ENCODE data around the gene FMNL2. TPM values are rescaled to one million over a fixed set of nuclear protein-coding genes. Genes with fewer than 3 reads are reported as not detected.

Gene FMNL2
- total RNA-seq, 4 donors from 2014 or later: 6.7 to 17.2 (median 11.5) TPM

GRCh38 chr2:152558158-152558984 is 223.4 kb downstream of the FMNL2 start:
- TF ChIP-seq POLR2A (IDR thresholded peaks at IDR 0.05): no peak
- no peak for TF ChIP-seq CTCF (IDR thresholded peaks at IDR 0.05 in 4 of 5, conservative IDR thresholded peaks at IDR 0.05 in 1 of 5)
- Histone ChIP-seq H3K4me1 (peaks cover 28 to 37% of the 10 kb centered on the region in 2 donors), H3K9me3 (no peaks in the 10 kb centered on the region), H3K27me3 (no peaks in the 10 kb centered on the region), H3K36me3 (peaks cover 0 to 9% of the 10 kb centered on the region in 2 donors), H3K4me3 (no peak overlapping the region), H3K27ac (peak overlapping the region in 2 of 4 donors; percentile 1 to 25)
- no peak for ATAC-seq
- intact Hi-C loops (cut with DNase I; ENCODE audit: low total_unique reads): no loop called here
- DNase-seq: no peak
- in situ Hi-C loops (cut with MboI; ENCODE audit: low sequenced_read_pairs in 4 of 4): loop anchor here in 2 of 4 donors (25.0 kb wide), 1 partner anchor 221 kb away; the partner anchor contains the start of gene FMNL2 (in 2 of the 2)

GRCh38 chr2:152559008-152559407 is 224.0 kb downstream of the FMNL2 start:
- DNase-seq (no peak), ATAC-seq (no peak)
- Histone ChIP-seq H3K27me3 (no peaks in the 10 kb centered on the region), H3K36me3 (peaks cover 0 to 9% of the 10 kb centered on the region in 2 donors), H3K27ac (peak overlapping the region in 1 of 4 donors; percentile 1), H3K4me1 (peaks cover 35 to 43% of the 10 kb centered on the region in 2 donors), H3K4me3 (no peak overlapping the region), H3K9me3 (no peaks in the 10 kb centered on the region)
- intact Hi-C loops (cut with DNase I; ENCODE audit: low total_unique reads) (no loop called here), in situ Hi-C loops (cut with MboI; ENCODE audit: low sequenced_read_pairs in 4 of 4) (loop anchor here in 2 of 4 donors (25.0 kb wide), 1 partner anchor 222 kb away; the partner anchor contains the start of gene FMNL2 (in 2 of the 2))
- TF ChIP-seq CTCF (IDR thresholded peaks at IDR 0.05 in 4 of 5, conservative IDR thresholded peaks at IDR 0.05 in 1 of 5) (no peak), POLR2A (IDR thresholded peaks at IDR 0.05) (no peak)

- Histone ChIP-seq H3K27me3 (no peaks in the 10 kb centered on the region), H3K9me3 (no peaks in the 10 kb centered on the region), H3K27ac (no peak overlapping the region), H3K4me1 (peaks cover 39 to 42% of the 10 kb centered on the region in 2 donors), H3K4me3 (no peak overlapping the region), H3K36me3 (peaks cover 0 to 9% of the 10 kb centered on the region in 2 donors)
- in situ Hi-C loops (cut with MboI; ENCODE audit: low sequenced_read_pairs in 4 of 4): loop anchor here in 2 of 4 donors (25.0 kb wide), 1 partner anchor 223 kb away; the partner anchor contains the start of gene FMNL2 (in 2 of the 2)
- no peak for TF ChIP-seq CTCF (IDR thresholded peaks at IDR 0.05 in 4 of 5, conservative IDR thresholded peaks at IDR 0.05 in 1 of 5)
- no peak for TF ChIP-seq POLR2A (IDR thresholded peaks at IDR 0.05)
- DNase-seq: no peak
- intact Hi-C loops (cut with DNase I; ENCODE audit: low total_unique reads): no loop called here
- no peak for ATAC-seq
These were observed 225.2 kb downstream of the FMNL2 start for GRCh38 chr2:152560166-152560565.

- peaks cover 34 to 39% of the 10 kb centered on the region in 2 donors for H3K4me1 ChIP-seq
- peaks cover 0 to 9% of the 10 kb centered on the region in 2 donors for H3K36me3 ChIP-seq
- TF ChIP-seq CTCF (IDR thresholded peaks at IDR 0.05 in 4 of 5, conservative IDR thresholded peaks at IDR 0.05 in 1 of 5) (no peak), POLR2A (IDR thresholded peaks at IDR 0.05) (no peak)
- peak overlapping the region in 3 of 4 donors; percentile 8 to 17 (median 12) for H3K27ac ChIP-seq
- ATAC-seq: peak in 1 of 2 donors; percentile 50
- H3K9me3 ChIP-seq: no peaks in the 10 kb centered on the region
- no peak overlapping the region for H3K4me3 ChIP-seq
- in situ Hi-C loops (cut with MboI; ENCODE audit: low sequenced_read_pairs in 4 of 4): loop anchor here in 2 of 4 donors (25.0 kb wide), 1 partner anchor 224 kb away; the partner anchor contains the start of gene FMNL2 (in 2 of the 2)
- intact Hi-C loops (cut with DNase I; ENCODE audit: low total_unique reads): no loop called here
- no peaks in the 10 kb centered on the region for H3K27me3 ChIP-seq
- DNase-seq: no peak
These were observed 226.1 kb downstream of the FMNL2 start for GRCh38 chr2:152560873-152561595.

Measured in gastrocnemius medialis (tissue), 4 donors.